ENCODE measurements around the gene MT3. TPM values are rescaled to one million over a fixed set of nuclear protein-coding genes. Genes with fewer than 3 reads are reported as not detected.

Gene MT3
- total and polyA plus RNA-seq, 9 of the 15 experiments (the other 6 are each of a cell fraction or from before 2014, with no cell fraction given), result not detected

- BruUV-seq (replicated peaks), result no TSS peak
- Histone ChIP-seq H3K4me2 (ENCODE audit: insufficient read depth, low read length) (no peak overlapping the region), H3K79me2 (ENCODE audit: control insufficient read depth, insufficient read depth, low read length) (no peaks in the 10 kb centered on the region), H3K9me1 (ENCODE audit: control insufficient read depth, insufficient read depth, low read length) (no peaks in the 10 kb centered on the region), H3K27me3 (ENCODE audit: control insufficient read depth in 2 of 2, insufficient read depth in 2 of 2, low read length in 2 of 2) (peaks cover 44 to 76% of the 10 kb centered on the region in 2 experiments), H3K4me3 (no peak overlapping the region), H3K4me1 (replicated peaks in 1 of 2; ENCODE audit: control insufficient read depth in 2 of 2, insufficient read depth in 2 of 2, low read length in 2 of 2) (peaks cover 0 to 23% of the 10 kb centered on the region in 2 experiments; a peak in 2 of 5 replicates), H3K9me3 (replicated peaks; ENCODE audit: control insufficient read depth, insufficient read depth, low read depth, low read length) (no peaks in the 10 kb centered on the region), H4K20me1 (replicated peaks; ENCODE audit: control insufficient read depth, insufficient read depth, low read length) (0 out of 2 replicates have a peak, but pooled peaks cover 7% of the 10 kb centered on the region), H3K36me3 (ENCODE audit: control insufficient read depth, insufficient read depth, low read length) (no peaks in the 10 kb centered on the region), H2AFZ (ENCODE audit: low read depth, low read length) (no peak overlapping the region), H3K9ac (ENCODE audit: insufficient read depth in 1 of 2, low read depth in 2 of 2, low read length in 2 of 2) (no peak overlapping the region), H3K27ac (ENCODE audit: extremely low read depth, low read depth, low read length) (no peak overlapping the region)
- no peak for DNase-seq (ENCODE audit: extremely low read depth in 1 of 4, low spot score in 3 of 4)
- intact Hi-C loops (cut with micrococcal nuclease) (no loop called here), in situ Hi-C loops (cut with MboI) (no loop called here)
- ATAC-seq, result no peak
- ChIA-PET CTCF (ENCODE audit: low intra/inter-chr PET ratio) (no interaction called here), POLR2A (interaction anchor here (0.6 kb wide), 2 partner anchors 28 to 280 kb away, joined by 3 read pairs; no protein-coding TSS in a partner anchor)
- WGBS (ENCODE audit: insufficient coverage, low coverage, missing lambda C conversion rate), result 1% methylated on average over 9 of the region's 9 CpGs
- FAIRE-seq, result no peak
- TF ChIP-seq FOXP4 (CRISPR knock-in tag; IDR thresholded peaks at IDR 0.05; ENCODE audit: borderline replicate concordance) (no peak), CHD7 (IDR thresholded peaks at IDR 0.05; ENCODE audit: low read depth, low read length) (no peak), KDM4B (IDR thresholded peaks at IDR 0.05; ENCODE audit: borderline replicate concordance in 2 of 2, low read depth in 1 of 2) (no peak), TAF15 (IDR thresholded peaks at IDR 0.05; ENCODE audit: low read depth, low read length) (no peak), SETDB1 (IDR thresholded peaks at IDR 0.05; ENCODE audit: low read length) (no peak), CGGBP1 (CRISPR knock-in tag; IDR thresholded peaks at IDR 0.05) (no peak)
Measured at GRCh38 chr16:56636616-56637413, 47.5 kb downstream of the MT3 start.
